K562 (cell line): ENCODE data around the gene CORO2A.
"Not testable (repeated sequence)": the region's sequence is repeated elsewhere in the genome, so short reads cannot be mapped to it uniquely, and the experiment has no call there.

Source experiments
- ATF3 ChIP-seq, 2 experiments: fragments of 450-650 bp in 1 of 2; sonication (generic) in 1 of 2; formaldehyde crosslinking in 1 of 2; IDR thresholded peaks in 1 of 2; conservative IDR thresholded peaks in 1 of 2; 2 replicates each; pipeline versions ENCODE4 v1.6.1 to v1.8.1; 2016 to 2023; ENCODE audit warnings: mild to moderate bottlenecking in 2 of 2, moderate library complexity in 2 of 2, inconsistent platforms in 1 of 2, missing genetic modification reagents in 1 of 2
- CEBPB ChIP-seq: fragments of 450-650 bp; IDR thresholded peaks from 2 replicates; pipeline ENCODE4 v1.6.1; 2016; ENCODE audit warnings: missing genetic modification characterization, missing compliant biosample characterization
- ELF4 ChIP-seq: fragments of 450-650 bp; formaldehyde crosslinking; IDR thresholded peaks from 2 replicates; pipeline ENCODE4 v1.4.0; 2022; ENCODE audit warnings: missing genetic modification characterization
- PHF8 ChIP-seq: fragments of 200-600 bp; sonication (generic); IDR thresholded peaks from 2 replicates; pipeline ENCODE4 v1.6.1; 2012; ENCODE audit warnings: mixed run types, mild to moderate bottlenecking, inconsistent platforms, low read length, moderate library complexity, borderline replicate concordance

- not testable (repeated sequence) for TF ChIP-seq ATF3 (IDR thresholded peaks at IDR 0.05); ATF3 (CRISPR knock-in tag; conservative IDR thresholded peaks at IDR 0.05); CEBPB (tag); PHF8; ELF4 (CRISPR knock-in tag)
Measured at GRCh38 chr9:98076514-98076890, 115.9 kb downstream of the CORO2A start.
